ENCODE results near the gene EMILIN3. TPM values are rescaled to one million over a fixed set of nuclear protein-coding genes. Genes with fewer than 3 reads are reported as not detected.

The EMILIN3 gene
- total RNA-seq, 1 donor from 2014 or later = 0.58 TPM

- Mint-ChIP-seq H3K36me3 (ENCODE audit: low read depth) (no peaks in the 10 kb centered on the region), H3K27me3 (no peaks in the 10 kb centered on the region), H3K4me3 (no peak overlapping the region), H3K27ac (peak overlapping the region; percentile 26), H3K9me3 (no peaks in the 10 kb centered on the region), H3K4me1 (no peaks in the 10 kb centered on the region)
- intact Hi-C loops (cut with micrococcal nuclease) = no loop called here
- DNase-seq = no peak
Measured at GRCh38 chr20:41395667-41396664, 29.3 kb upstream of the EMILIN3 start.

GRCh38 chr20:41394931-41395666 lies 28.5 kb upstream of the EMILIN3 start:
- H3K4me3 Mint-ChIP-seq = no peak overlapping the region
- no peak overlapping the region for H3K27ac Mint-ChIP-seq
- no peaks in the 10 kb centered on the region for H3K27me3 Mint-ChIP-seq
- no peaks in the 10 kb centered on the region for H3K4me1 Mint-ChIP-seq
- no peaks in the 10 kb centered on the region for H3K36me3 Mint-ChIP-seq (ENCODE audit: low read depth)
- DNase-seq = no peak
- intact Hi-C loops (cut with micrococcal nuclease) = no loop called here
- H3K9me3 Mint-ChIP-seq = no peaks in the 10 kb centered on the region

GRCh38 chr20:41394081-41394480 lies 27.5 kb upstream of the EMILIN3 start:
- no peaks in the 10 kb centered on the region for H3K27me3 Mint-ChIP-seq
- intact Hi-C loops (cut with micrococcal nuclease) = no loop called here
- no peaks in the 10 kb centered on the region for H3K36me3 Mint-ChIP-seq (ENCODE audit: low read depth)
- H3K4me3 Mint-ChIP-seq = no peak overlapping the region
- DNase-seq = no peak
- H3K27ac Mint-ChIP-seq = no peak overlapping the region
- H3K4me1 Mint-ChIP-seq = no peaks in the 10 kb centered on the region
- H3K9me3 Mint-ChIP-seq = no peaks in the 10 kb centered on the region

GRCh38 chr20:41393705-41394066 lies 27.1 kb upstream of the EMILIN3 start:
- H3K27ac Mint-ChIP-seq = no peak overlapping the region
- intact Hi-C loops (cut with micrococcal nuclease) = no loop called here
- DNase-seq = no peak
- no peaks in the 10 kb centered on the region for H3K36me3 Mint-ChIP-seq (ENCODE audit: low read depth)
- no peaks in the 10 kb centered on the region for H3K4me1 Mint-ChIP-seq
- H3K9me3 Mint-ChIP-seq = no peaks in the 10 kb centered on the region
- H3K27me3 Mint-ChIP-seq = no peaks in the 10 kb centered on the region
- H3K4me3 Mint-ChIP-seq = no peak overlapping the region

- Mint-ChIP-seq H3K36me3 (ENCODE audit: low read depth) (no peaks in the 10 kb centered on the region), H3K4me1 (no peaks in the 10 kb centered on the region), H3K9me3 (no peaks in the 10 kb centered on the region), H3K27me3 (peaks cover 2% of the 10 kb centered on the region), H3K27ac (no peak overlapping the region), H3K4me3 (no peak overlapping the region)
- DNase-seq = no peak
- intact Hi-C loops (cut with micrococcal nuclease) = no loop called here
Measured at GRCh38 chr20:41392871-41393704, 26.5 kb upstream of the EMILIN3 start.

- peaks cover 2% of the 10 kb centered on the region for H3K27me3 Mint-ChIP-seq
- no peak overlapping the region for H3K27ac Mint-ChIP-seq
- no peaks in the 10 kb centered on the region for H3K9me3 Mint-ChIP-seq
- no peaks in the 10 kb centered on the region for H3K4me1 Mint-ChIP-seq
- H3K36me3 Mint-ChIP-seq (ENCODE audit: low read depth) = no peaks in the 10 kb centered on the region
- no peak for DNase-seq
- intact Hi-C loops (cut with micrococcal nuclease) = no loop called here
- no peak overlapping the region for H3K4me3 Mint-ChIP-seq
Measured at GRCh38 chr20:41392295-41392694, 25.7 kb upstream of the EMILIN3 start.

- DNase-seq = no peak
- Mint-ChIP-seq H3K4me1 (no peaks in the 10 kb centered on the region), H3K27ac (no peak overlapping the region), H3K36me3 (ENCODE audit: low read depth) (no peaks in the 10 kb centered on the region), H3K27me3 (peaks cover 2% of the 10 kb centered on the region), H3K9me3 (no peaks in the 10 kb centered on the region), H3K4me3 (no peak overlapping the region)
- intact Hi-C loops (cut with micrococcal nuclease) = no loop called here
Measured at GRCh38 chr20:41391587-41392001, 25.0 kb upstream of the EMILIN3 start.

- Mint-ChIP-seq H3K4me3 (no peak overlapping the region), H3K9me3 (no peaks in the 10 kb centered on the region), H3K4me1 (no peaks in the 10 kb centered on the region), H3K36me3 (ENCODE audit: low read depth) (no peaks in the 10 kb centered on the region), H3K27ac (no peak overlapping the region), H3K27me3 (peaks cover 2% of the 10 kb centered on the region)
- intact Hi-C loops (cut with micrococcal nuclease) = no loop called here
- no peak for DNase-seq
Measured at GRCh38 chr20:41390889-41391288, 24.3 kb upstream of the EMILIN3 start.

- Mint-ChIP-seq H3K4me3 (no peak overlapping the region), H3K4me1 (no peaks in the 10 kb centered on the region), H3K9me3 (no peaks in the 10 kb centered on the region), H3K27ac (no peak overlapping the region), H3K27me3 (peaks cover 11% of the 10 kb centered on the region), H3K36me3 (ENCODE audit: low read depth) (no peaks in the 10 kb centered on the region)
- DNase-seq = no peak
- intact Hi-C loops (cut with micrococcal nuclease) = no loop called here
Measured at GRCh38 chr20:41387444-41387851, 20.8 kb upstream of the EMILIN3 start.

- Mint-ChIP-seq H3K36me3 (ENCODE audit: low read depth) (no peaks in the 10 kb centered on the region), H3K9me3 (no peaks in the 10 kb centered on the region), H3K4me3 (no peak overlapping the region), H3K4me1 (no peaks in the 10 kb centered on the region), H3K27ac (no peak overlapping the region), H3K27me3 (peaks cover 11% of the 10 kb centered on the region)
- no peak for DNase-seq
- intact Hi-C loops (cut with micrococcal nuclease) = no loop called here
Measured at GRCh38 chr20:41386502-41387427, 20.1 kb upstream of the EMILIN3 start.

- H3K36me3 Mint-ChIP-seq (ENCODE audit: low read depth) = no peaks in the 10 kb centered on the region
- no peak overlapping the region for H3K27ac Mint-ChIP-seq
- H3K4me3 Mint-ChIP-seq = no peak overlapping the region
- intact Hi-C loops (cut with micrococcal nuclease) = no loop called here
- DNase-seq = no peak
- H3K4me1 Mint-ChIP-seq = peaks cover 4% of the 10 kb centered on the region
- no peaks in the 10 kb centered on the region for H3K9me3 Mint-ChIP-seq
- H3K27me3 Mint-ChIP-seq = peaks cover 27% of the 10 kb centered on the region
Measured at GRCh38 chr20:41382791-41383305, 16.2 kb upstream of the EMILIN3 start.

- Mint-ChIP-seq H3K27ac (no peak overlapping the region), H3K27me3 (peaks cover 44% of the 10 kb centered on the region), H3K4me3 (no peak overlapping the region), H3K36me3 (ENCODE audit: low read depth) (no peaks in the 10 kb centered on the region), H3K4me1 (peaks cover 4% of the 10 kb centered on the region), H3K9me3 (no peaks in the 10 kb centered on the region)
- intact Hi-C loops (cut with micrococcal nuclease) = no loop called here
- DNase-seq = no peak
Measured at GRCh38 chr20:41380551-41381193, 14.1 kb upstream of the EMILIN3 start.

All from activated CD4-positive, alpha-beta T cell treated with anti-CD3 and anti-CD28 coated beads, Interleukin-2, amount 10 ng/mL, durations not matched to agents 24 days and 14 days (primary cell).